GM19397 (cell line): ENCODE measurements around the gene ELMO2.

Experiments used
- ATAC-seq: cut with Tn5 transposase; IDR thresholded peaks from one replicate; pipeline ENCODE4 v1.9.1; 2021; ENCODE audit warnings: mild to moderate bottlenecking, moderate library complexity; ENCODE audit not compliant: unreplicated experiment

ELMO2 gene

DNA sequence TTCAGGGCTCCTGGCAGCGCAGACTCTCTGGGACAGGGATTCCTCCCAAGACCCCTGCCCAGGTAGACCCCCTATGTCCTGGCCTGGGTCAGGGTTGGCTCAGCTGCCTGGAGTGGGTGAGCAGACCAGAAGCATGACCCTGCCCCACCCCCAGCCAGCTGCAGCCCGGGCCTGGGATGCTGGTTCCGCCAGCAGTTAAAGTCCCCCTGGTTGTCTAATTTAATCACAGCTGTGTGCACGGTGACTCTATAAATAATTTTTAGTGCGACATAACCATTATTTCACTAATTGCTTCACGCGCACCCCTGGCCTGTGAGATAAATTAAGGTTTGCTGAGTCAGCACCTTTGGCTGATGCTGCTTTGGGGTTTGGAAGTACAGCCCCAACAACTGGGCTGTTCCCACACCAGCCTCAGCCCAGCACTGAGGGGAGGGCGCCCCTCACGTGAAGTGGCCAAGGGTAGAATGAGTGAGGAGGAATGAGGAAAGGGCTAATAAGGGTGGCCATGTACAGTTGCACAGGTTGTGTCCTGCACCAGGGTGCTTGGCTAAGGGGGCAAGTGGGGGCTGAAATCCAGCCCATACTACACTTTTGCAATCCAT is 72.0 kb downstream of the ELMO2 start:
- no peak for ATAC-seq

DNA sequence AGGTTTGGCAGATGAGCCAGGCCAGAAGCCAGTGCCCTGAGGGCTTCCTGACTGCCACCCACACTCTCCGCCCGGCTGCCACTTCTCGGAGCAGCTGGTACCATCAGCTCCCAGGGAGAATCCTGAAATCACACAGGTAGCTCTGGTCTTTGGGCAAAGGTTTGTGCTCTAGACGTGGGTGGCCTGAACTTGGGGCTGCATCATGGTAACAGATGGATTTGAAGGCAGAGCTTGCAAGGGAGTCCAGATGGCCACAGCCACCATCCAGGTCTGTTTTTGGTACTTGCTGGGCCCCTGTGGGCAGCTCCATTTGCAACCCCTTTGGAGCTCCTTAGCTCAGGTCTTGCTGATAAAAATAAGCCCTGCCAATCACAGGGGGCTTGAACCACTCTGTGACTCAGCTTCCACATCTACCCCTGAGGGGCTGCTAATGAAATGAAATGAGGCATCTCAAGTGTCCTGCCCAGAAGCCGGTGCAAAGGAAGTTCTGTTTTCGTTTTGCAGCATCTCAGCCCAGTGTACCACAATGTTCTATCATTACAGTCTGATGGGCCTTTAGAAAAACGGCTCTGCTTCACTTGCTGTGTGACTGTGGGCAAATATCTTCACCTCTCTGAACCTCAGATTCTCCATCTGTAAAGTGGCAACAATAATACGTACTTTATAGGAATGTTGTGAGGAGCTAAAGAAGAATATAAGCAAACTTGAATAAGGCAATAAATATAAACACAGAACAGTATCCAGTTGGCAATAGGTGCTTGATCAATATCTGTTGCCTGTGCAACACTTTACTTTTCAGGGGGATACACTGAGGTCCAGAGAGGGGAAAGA is 73.0 kb downstream of the ELMO2 start:
- no peak for ATAC-seq

DNA sequence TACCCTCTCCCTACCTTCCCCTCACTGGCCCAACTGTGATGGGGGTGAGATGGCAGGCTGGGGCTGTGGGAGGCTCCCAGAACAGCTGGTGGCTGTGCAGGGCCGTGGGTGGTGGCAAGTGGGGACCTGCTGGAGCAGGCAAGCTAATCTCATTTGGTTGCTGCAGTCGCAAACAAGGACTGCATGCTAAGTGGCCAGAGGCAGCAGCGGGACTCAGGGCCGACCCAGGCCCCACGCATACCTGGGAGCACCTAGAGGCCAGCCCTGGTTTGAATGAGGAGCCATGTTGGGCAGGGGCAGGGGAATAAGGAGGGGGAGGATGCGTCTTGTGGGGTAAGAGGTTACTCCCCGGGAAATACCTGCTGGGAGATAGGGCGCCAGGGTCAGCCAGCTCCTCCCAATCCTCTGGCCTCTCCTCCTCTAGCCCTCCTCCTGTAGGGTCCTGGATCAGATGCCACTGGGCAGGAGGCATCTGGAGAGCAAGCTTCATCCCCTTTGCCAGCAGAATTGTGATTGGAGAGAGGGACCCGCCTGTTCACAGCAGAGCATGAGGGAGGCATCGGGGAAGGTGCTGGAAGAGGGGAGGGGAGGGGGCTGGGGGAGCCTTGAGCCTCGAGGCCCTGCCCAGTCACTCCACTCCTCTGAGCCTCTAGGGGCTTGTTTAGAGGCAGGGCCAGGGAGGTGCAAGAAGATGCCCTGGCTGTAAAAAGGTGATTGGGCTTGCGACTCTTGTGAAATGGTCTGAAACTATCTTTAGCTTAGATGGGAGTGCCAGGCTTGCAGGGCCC is 73.8 kb downstream of the ELMO2 start:
- no peak for ATAC-seq

DNA sequence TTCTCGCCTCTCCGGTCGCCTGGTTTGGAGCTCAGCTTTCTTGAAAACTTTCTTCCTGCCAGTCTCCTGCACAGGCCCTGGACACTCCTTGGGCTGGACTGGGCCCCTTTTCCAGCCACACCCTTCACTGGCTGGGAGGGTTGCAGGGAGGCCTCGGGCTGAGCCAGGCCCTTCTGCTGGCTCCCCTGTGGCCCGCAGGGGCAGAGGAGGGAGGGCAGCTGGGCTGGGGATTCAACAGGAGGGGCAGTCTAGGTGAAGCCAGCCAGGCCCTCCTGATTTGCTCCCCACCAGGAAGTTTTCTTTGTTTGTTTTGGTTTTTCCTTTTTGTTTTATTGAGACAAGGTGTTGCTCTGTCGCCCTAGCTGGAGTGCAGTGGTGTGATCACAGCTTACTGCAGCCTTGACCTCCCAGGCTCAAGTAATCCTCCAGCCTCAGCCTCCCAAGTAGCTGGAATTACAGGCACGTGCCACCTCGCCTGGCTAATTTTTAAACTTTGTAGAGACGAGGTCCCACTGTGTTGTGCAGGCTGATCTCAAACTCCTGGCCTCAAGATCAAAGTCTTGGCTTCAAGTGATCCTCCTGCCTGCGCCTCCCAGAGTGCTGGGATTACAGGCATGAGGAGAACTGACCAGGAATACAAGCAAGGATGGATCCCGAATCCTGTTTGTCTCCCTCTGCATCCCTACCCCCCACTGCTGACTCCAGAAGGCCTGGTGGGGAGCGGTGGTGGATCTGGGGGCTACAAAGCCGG is 74.6 kb downstream of the ELMO2 start:
- no peak for ATAC-seq

DNA sequence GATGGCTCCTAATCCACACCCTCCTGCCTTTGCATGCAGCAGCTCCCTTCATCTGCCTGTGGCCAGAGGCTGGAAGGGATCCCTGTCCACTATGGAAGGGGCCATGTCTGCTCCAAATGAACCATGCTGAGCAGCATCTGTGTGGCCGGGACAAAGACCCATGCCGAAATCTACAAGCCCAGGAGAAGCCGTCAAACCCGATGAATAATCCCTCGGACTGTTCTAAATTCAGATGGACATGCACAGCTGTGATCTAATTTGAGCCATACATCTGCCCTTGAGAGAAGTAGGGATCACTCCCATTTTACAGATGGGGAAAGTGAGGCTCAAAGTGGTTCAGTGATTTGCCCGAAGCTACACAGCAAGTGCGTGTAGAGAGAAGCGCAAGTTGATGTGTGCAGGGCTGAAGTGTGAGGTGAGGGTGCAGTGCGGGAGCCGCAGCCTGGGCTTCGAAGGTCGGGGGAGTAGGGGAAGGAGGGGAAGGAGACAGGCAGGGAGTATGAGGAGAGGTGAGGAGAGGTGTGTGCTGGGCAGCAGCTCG is 75.5 kb downstream of the ELMO2 start:
- ATAC-seq = no peak

DNA sequence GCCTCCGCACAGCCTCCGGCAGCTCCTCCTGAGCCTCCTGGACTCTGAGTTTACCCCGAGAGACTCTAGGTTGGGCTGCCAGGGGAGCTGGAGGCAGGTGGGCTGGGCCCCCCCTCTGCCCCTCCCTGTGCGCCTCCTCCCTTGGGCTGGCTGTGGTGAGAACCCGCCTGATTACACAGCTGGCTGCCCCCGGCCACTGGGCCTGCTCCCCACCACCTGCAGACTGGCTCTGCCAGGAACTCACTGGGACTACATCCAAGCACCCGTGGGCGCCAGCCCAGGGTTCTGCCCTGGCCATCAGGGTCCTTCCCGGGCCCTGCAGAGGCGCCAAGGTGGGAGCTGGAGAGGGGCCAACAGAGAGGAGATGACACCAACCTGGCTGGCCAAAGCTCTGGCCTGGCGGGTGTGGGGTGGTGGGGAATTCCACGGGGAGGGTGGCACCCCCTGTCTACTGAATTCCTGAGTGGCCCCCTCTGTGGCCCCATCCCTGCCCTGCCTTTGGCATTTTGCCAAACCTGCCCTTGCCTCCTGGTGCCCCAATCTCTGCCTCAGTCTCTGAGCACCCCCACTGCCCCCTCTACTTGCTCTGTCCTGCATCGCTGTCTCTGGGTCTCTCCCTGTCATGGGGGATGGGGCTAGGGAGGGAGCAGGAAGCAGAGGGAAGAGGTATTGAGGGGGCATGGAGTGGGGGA is 76.2 kb downstream of the ELMO2 start:
- no peak for ATAC-seq

DNA sequence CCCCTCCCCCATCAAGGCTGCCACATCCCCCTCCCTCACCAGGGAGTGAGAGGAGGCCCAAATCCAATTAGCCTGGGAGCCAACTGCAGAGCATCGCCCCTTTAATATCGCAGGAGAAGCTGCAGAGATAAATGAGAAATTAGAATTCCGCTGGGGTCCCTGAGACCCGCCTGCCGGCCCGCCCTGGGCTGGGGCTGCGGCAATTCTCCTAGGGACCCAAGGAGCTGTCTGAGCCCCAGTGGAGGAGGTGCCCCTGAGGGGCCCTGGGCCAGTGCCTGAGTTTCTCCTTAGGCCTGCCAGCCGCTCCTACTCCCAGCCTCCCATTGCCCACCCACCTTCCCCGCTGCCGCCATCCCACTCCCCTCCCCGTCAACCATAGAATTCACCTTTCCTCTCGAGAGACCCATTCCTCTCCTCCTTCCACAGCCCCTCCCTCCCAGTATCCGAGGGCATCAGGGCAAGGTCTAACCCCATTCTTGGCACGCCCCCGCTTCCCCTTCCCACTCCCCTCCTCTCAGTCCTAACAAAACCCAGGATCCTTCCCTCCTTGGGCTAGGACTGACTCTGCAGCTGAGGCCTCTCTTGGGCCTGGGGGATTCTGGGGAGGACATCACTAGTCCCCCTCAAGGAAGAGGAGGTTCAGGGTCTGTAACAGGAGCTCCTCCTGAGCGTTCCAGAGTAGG is 78.1 kb downstream of the ELMO2 start:
- no peak for ATAC-seq

DNA sequence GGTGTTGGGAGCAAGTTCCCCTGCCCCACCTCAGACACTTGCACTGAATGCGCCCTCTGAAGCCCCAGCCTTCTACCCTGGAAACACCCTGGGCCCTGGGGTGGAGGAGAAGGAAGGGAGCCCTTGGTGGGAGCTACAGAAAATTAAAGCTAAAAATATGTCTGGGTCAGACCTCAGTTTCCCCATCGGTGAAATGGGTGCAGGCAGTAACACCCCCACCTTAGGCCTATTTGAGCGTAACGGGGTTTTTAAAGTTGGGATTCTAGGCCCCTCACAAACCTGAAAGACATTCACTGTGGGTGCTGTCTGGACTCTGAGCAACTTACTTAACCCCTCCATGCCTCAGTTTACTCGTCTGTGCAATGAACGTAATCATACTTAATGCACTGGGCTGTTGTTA is 78.9 kb downstream of the ELMO2 start:
- no peak for ATAC-seq

DNA sequence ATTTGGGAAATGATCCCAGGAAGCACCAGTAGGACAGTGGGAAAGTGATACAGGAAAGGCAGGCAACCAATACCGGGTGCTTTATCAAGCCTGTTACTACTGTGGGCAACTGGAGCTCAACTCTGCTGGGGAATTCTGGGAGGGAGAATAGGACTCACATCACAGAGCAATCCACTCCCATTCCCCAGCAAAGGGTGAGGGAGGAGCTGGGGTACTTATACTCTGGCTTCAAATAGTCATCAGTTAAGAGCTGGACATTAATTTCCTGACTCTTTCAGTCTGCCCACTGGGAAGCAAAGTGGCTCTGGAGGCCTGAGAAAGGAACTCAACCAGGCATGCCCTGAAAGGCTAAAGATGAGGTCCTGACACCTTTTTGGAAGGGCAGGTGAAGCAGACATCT is 80.6 kb downstream of the ELMO2 start:
- no peak for ATAC-seq

DNA sequence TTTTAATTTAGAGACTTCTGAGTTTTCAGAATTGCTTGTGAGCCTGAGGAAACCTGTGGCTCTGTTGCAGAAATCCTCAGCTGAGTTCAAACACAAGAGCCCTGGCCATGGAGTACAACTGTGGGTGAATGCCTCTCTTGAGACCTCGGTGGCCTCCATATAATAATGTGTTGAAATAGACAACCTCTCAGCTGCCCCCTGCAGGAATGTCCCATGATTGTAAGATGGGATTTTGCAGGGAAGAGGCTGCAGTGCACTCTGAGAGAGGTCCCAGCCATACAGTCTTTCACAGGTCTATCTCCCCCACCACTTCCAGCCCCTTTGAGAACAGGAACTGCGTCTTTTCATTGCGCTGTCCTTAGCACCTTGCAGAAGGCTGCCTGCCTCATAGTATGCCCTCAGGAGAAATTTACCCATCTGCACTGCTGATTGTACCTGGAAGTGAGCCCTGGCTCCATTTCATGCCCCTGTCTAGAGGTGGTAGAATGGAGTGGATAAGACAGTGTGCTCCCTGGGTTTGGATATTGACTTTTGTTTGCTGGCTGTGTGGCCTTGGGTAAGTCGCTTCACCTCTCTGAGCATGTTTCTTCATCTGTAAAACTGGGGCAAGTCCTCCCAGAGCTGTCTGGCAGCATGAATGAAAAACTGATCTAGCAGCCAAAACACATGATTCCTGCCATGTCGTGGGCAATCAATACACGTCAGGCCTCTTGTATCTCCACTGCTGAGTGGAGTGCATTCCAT is 81.3 kb downstream of the ELMO2 start:
- ATAC-seq = no peak

DNA sequence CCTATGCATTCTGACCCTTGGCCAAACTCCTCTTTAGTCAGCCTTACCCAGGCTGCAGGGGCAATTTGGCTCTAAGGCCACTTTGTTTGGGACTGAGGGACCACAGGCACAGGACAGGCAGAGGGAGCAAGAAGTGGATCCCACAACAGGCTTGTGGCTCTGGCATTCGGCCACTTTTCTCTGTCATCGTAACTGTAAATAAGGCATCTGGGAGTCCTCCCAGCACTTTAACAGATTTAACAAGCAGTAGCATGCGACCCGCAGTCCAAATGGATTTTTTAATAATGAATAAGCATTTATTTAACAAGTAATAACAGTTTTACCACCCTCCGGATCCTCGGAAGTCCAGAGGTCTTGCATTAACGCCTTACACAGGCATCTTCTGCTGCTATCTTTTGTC is 82.0 kb downstream of the ELMO2 start:
- ATAC-seq = no peak

DNA sequence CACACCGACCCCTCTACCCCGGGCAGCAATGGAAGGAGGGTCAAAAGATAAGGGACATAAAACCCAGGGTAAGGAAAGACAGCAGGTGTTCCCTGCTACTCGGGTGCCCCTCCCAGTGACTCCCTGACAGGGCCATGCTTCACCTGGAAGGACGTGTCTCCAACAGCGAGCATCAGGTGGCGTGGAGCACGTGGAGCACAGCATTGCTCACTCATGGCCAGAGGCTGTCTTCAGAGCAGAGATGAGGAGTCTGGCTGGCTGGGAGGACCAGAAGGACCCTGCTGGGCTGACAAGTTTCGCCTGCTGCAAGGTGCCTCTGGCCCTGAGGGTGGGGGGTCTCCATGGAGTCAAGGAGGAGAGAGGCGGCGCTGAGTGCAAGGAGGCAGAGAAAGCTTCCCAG is 82.9 kb downstream of the ELMO2 start:
- ATAC-seq = no peak

DNA sequence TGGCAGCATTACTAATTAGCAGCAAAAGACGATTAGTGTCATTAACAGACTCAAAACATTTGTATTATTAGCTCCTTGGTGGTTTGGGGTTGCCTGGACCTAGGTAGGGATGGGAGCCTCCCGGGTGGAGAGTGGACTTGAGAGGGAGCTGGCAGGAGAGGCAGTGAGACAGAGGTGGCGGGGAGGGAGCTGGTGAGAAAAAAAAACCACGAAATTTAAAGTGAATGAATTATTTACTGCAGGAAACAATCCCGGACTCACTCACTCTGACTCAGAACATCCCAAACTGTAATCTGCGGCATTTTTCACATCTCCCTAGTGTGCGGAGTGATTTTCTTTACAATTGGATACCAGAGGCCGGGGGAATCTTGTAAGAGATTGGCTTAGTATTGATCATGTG is 83.8 kb downstream of the ELMO2 start:
- ATAC-seq = no peak

DNA sequence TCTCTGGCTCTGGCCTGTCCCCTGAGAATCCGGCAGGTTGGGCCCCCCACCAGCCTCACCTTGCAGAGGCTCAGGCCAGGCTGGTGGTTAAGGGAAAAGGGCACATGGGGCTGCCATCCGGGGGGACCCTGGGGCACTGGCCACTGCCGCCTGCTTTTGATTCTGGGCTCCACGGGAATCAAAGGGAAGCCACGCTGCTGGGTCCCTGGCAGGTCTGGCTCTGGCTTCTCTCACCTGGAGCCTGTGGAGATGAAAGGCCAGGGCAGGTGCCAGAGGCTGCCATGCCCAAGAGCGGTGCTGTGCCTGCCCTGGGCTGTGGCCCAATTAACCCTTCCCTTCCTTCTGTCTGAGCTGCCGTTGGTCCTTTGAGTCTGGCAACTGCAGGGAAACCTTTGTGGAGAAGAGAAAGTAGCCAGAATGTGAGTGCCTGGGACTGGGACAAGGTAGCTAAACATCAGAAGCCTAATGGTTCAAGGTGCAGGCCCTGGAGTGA is 88.7 kb downstream of the ELMO2 start:
- ATAC-seq = no peak

DNA sequence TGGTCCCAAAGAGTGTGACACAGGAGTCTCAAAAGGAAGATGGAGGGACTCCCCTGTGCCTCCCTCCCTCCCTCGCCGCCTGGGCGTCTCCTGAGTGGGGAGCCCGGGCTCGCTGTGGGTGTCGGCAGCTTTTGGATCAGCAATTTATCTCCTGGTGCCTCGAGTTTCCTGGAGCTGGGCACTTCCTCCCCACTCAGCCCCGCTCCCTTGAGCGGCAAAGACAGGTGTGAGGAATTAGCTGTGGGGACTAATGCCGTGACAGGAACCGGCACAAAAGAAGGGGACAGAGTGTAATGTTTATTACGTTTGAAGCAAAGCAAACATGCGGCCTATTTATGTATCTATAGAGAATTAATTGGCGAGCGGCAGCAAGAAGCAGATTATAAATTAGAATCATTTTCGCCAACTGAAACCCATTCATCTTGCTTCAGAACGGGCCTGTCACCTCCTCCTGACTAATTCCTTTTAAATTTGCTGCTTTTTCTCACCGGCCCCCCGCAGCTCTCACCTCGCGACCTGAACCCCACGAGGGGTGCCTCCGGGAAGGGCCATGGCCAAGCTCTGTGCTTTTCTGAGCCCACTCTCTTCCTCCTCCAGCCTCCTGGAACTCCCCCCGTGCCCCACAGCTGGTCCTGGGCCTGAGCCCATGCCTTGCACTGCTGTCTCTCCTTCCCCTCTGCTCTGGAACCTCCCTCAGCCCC is 89.3 kb downstream of the ELMO2 start:
- ATAC-seq = no peak
